DOHH2 (cell line): Measurements from ENCODE around the gene PIM3.

Experiments used
- H3F3A ChIP-seq: fragments of 200-600 bp; sonication (generic), shearing (Covaris generic); 2 replicates; pipeline ENCODE4 v1.6.0; 2016; ENCODE audit warnings: antibody characterized with exemption, mild to moderate bottlenecking; ENCODE audit not compliant: control insufficient read depth, insufficient read depth
- H3K27ac ChIP-seq: fragments of 200-600 bp; sonication (generic); 2 replicates; pipeline ENCODE4 v1.5.1; 2014; ENCODE audit warnings: low read depth, mild to moderate bottlenecking, low read length, moderate library complexity
- H3K27me3 ChIP-seq: fragments of 200-600 bp; sonication (generic); 2 replicates; pipeline ENCODE4 v1.6.1; 2014; ENCODE audit warnings: mild to moderate bottlenecking, low read length, mixed read lengths; ENCODE audit not compliant: control insufficient read depth
- H3K36me3 ChIP-seq: fragments of 200-600 bp; sonication (generic); 2 replicates; pipeline ENCODE4 v1.6.1; 2014; ENCODE audit warnings: mild to moderate bottlenecking, low read length, moderate library complexity, mixed read lengths; ENCODE audit not compliant: control insufficient read depth
- H3K4me1 ChIP-seq: fragments of 200-600 bp; sonication (generic); 2 replicates; pipeline ENCODE4 v1.6.1; 2014; ENCODE audit warnings: mild to moderate bottlenecking, low read length, mixed read lengths; ENCODE audit not compliant: control insufficient read depth
- H3K4me2 ChIP-seq: fragments of 200-600 bp; sonication (generic); 2 replicates; pipeline ENCODE4 v1.6.0; 2014; ENCODE audit warnings: mild to moderate bottlenecking, low read length, moderate library complexity
- H3K4me3 ChIP-seq: fragments of 200-600 bp; sonication (generic); 2 replicates; pipeline ENCODE4 v1.5.1; 2014; ENCODE audit warnings: mild to moderate bottlenecking, low read length, mixed read lengths
- H3K79me2 ChIP-seq: fragments of 200-600 bp; sonication (generic); 2 replicates; pipeline ENCODE4 v1.6.1; 2014; ENCODE audit warnings: mild to moderate bottlenecking, low read length, mixed read lengths; ENCODE audit not compliant: control insufficient read depth
- H3K9me2 ChIP-seq: fragments of 200-600 bp; sonication (generic); replicated peaks from 2 replicates; pipeline ENCODE4 v1.6.1; 2014; ENCODE audit warnings: mild to moderate bottlenecking, low read length, mixed read lengths; ENCODE audit not compliant: control insufficient read depth
- H3K9me3 ChIP-seq: fragments of 200-600 bp; sonication (generic); 2 replicates; pipeline ENCODE4 v1.6.1; 2014; ENCODE audit warnings: antibody characterized with exemption, low read length, mixed read lengths; ENCODE audit not compliant: control insufficient read depth, insufficient read depth
- H4K20me1 ChIP-seq: fragments of 200-600 bp; sonication (generic); 2 replicates; pipeline ENCODE4 v1.6.0; 2014; ENCODE audit warnings: low read depth, mild to moderate bottlenecking, antibody characterized with exemption, low read length, moderate library complexity; ENCODE audit not compliant: control insufficient read depth, insufficient read depth
- EZH2phosphoT487 ChIP-seq: fragments of 200-600 bp; sonication (generic); IDR thresholded peaks from 2 replicates; pipeline ENCODE4 v1.6.1; 2017; ENCODE audit warnings: borderline replicate concordance, mild to moderate bottlenecking, antibody characterized with exemption, low read length, moderate library complexity, mixed read lengths
- TF ChIP-seq, protein P1 (sequence below): fragments of 200-600 bp; sonication (generic); IDR thresholded peaks from one replicate; pipeline ENCODE4 v1.5.1; 2014; ENCODE audit warnings: antibody characterized with exemption, mild to moderate bottlenecking, low read depth, low read length; ENCODE audit not compliant: poor library complexity, severe bottlenecking

Gene PIM3

DNA sequence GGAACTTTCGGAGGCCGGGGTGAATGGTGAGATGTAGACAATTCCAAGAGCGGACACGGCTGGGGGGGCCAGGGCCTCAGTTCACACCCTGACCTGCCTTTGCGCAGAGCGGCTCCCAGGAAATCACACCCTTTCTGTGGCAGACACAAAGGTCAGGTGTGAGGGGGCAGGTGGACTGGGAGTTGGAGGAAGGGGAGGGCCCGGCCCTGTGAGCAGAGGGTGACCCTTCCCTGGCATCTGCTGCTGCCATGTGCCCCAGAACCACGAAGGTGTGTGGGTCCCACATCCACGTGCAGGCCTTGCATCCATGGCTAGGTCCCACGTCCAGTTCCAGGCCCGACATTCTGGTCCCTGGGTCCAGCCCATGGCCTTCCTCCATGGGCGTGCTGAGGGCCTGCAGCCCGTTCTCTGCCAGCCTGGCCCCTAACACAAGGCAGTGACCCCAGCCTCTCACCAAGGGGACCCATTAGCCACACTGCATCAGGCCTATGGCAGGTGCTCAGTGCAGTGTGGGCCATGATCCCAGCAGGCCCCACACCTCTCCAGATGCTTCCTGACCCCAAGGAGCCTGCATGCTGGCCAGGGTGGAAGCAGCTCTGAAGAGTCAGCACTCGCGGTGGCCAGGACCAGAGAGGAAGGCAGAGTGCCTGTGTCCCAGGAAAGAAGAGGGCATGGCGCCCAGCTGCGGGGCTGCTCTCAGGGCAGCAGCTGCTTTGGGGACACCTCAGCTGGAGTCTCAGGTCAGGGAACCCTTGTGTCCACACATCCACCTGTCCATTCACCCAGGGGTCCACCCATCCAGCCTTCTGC is 18.9 kb upstream of the PIM3 start:
- Histone ChIP-seq H3K4me3 (no peak overlapping the region), H3K79me2 (no peaks in the 10 kb centered on the region), H3K27me3 (no peaks in the 10 kb centered on the region), H3K9me2 (no peaks in the 10 kb centered on the region), H3F3A (peaks cover 11% of the 10 kb centered on the region), H3K4me2 (no peak overlapping the region), H4K20me1 (no peaks in the 10 kb centered on the region), H3K4me1 (peaks cover 35% of the 10 kb centered on the region), H3K36me3 (no peaks in the 10 kb centered on the region), H3K27ac (no peak overlapping the region), H3K9me3 (no peaks in the 10 kb centered on the region)
- no peak for TF ChIP-seq EZH2phosphoT487
- TF ChIP-seq, protein P1, sequence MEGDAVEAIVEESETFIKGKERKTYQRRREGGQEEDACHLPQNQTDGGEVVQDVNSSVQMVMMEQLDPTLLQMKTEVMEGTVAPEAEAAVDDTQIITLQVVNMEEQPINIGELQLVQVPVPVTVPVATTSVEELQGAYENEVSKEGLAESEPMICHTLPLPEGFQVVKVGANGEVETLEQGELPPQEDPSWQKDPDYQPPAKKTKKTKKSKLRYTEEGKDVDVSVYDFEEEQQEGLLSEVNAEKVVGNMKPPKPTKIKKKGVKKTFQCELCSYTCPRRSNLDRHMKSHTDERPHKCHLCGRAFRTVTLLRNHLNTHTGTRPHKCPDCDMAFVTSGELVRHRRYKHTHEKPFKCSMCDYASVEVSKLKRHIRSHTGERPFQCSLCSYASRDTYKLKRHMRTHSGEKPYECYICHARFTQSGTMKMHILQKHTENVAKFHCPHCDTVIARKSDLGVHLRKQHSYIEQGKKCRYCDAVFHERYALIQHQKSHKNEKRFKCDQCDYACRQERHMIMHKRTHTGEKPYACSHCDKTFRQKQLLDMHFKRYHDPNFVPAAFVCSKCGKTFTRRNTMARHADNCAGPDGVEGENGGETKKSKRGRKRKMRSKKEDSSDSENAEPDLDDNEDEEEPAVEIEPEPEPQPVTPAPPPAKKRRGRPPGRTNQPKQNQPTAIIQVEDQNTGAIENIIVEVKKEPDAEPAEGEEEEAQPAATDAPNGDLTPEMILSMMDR = no peak

DNA sequence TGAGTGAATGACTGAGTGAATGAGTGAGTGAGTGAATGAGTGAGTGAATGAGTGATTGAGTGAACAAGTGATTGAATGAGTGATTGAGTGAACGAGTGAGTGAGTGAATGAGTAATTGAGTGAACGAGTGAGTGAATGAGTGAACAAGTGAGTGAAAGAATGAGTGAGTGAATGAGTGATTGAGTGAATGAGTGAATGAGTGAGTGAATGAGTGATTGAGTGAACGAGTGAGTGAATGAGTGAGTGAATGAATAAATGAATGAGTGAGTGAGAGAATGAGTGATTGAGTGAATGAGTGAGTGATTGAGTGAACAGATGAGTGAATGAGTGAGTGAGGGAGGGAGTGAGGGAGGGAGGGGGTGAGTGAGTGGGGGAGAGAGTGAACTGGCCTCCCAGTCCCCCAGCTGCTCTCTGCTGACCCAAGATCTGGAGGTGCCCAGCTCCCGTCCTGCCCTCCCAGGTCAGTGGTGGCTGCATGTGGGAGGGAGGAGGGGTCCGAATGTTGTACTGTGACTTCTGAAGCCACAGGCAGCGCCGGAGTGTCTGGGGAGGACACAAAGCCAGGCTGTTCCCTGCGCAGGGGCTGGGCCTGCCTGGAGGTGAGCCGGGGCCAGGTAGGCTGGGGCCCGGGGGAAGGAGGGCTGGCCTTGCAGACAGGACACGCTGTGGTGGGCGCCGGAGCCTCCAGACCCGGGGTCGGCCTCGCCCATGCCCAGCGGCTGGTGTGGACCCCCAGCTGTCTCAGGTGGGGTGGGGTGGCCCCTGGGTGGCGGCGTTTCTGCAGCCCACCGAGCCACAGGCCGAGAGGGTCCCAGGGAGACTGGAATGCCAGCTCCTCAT is 17.8 kb upstream of the PIM3 start:
- Histone ChIP-seq H3F3A (peaks cover 11% of the 10 kb centered on the region), H3K9me3 (no peaks in the 10 kb centered on the region), H4K20me1 (no peaks in the 10 kb centered on the region), H3K27me3 (no peaks in the 10 kb centered on the region), H3K4me1 (peaks cover 25% of the 10 kb centered on the region), H3K4me3 (no peak overlapping the region), H3K9me2 (no peaks in the 10 kb centered on the region), H3K27ac (no peak overlapping the region), H3K36me3 (no peaks in the 10 kb centered on the region), H3K79me2 (no peaks in the 10 kb centered on the region), H3K4me2 (no peak overlapping the region)
- TF ChIP-seq EZH2phosphoT487 = no peak
- TF ChIP-seq, protein P1 = no peak

DNA sequence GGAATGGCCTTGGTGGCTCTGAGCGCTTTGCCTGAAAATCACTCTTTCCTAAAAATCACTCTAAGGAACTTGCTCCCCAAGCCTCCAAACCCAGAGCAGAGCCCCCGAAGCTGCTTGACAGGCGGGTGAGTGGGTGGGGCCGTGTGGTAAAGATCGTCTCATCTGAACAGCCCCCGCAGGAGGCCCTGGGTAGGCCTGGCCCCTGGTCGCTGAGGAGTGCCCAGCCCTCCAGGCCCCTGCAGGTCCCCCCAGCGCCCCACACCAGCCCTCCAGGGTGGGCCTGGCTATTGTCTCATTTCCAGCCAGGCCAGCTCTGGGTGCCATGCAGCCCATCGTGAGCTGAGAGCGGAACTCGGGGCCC is 17.2 kb upstream of the PIM3 start:
- no peaks in the 10 kb centered on the region for H3K79me2 ChIP-seq
- no peaks in the 10 kb centered on the region for H3K9me2 ChIP-seq
- peaks cover 11% of the 10 kb centered on the region for H3F3A ChIP-seq
- no peaks in the 10 kb centered on the region for H3K36me3 ChIP-seq
- no peak overlapping the region for H3K27ac ChIP-seq
- no peaks in the 10 kb centered on the region for H3K9me3 ChIP-seq
- peaks cover 25% of the 10 kb centered on the region for H3K4me1 ChIP-seq
- no peaks in the 10 kb centered on the region for H3K27me3 ChIP-seq
- H3K4me3 ChIP-seq = no peak overlapping the region
- H3K4me2 ChIP-seq = no peak overlapping the region
- no peaks in the 10 kb centered on the region for H4K20me1 ChIP-seq
- no peak for TF ChIP-seq EZH2phosphoT487
